Esophagus squamous epithelium (tissue), 5 donors: ENCODE results near the gene C10orf67. TPM values are rescaled to one million over a fixed set of nuclear protein-coding genes. Genes with fewer than 3 reads are reported as not detected.
"Not testable (repeated sequence)": the region's sequence is repeated elsewhere in the genome, so short reads cannot be mapped to it uniquely, and the experiment has no call there.

Source experiments
- DNase-seq: peaks from one replicate; lab custom pipeline; 2025; lab: John Stamatoyannopoulos, UW
- H3K27ac ChIP-seq, 4 donors: fragments of 200-600 bp; sonication (generic); one replicate each; pipeline ENCODE4 v1.5.1; 2016 to 2019; ENCODE audit warnings: mild to moderate bottlenecking in 1 of 4
- H3K27me3 ChIP-seq, 4 donors: fragments of 200-600 bp; sonication (generic); 1 replicate in 3 of 4; 2 replicates in 1 of 4; pipeline versions ENCODE4 v1.5.1 to v1.6.0; 2017 to 2021; ENCODE audit warnings: antibody characterized with exemption in 1 of 4
- H3K36me3 ChIP-seq, 3 donors: fragments of 200-600 bp; sonication (generic); one replicate each; pipeline ENCODE4 v1.5.1; 2016 to 2019
- H3K4me1 ChIP-seq, 3 donors: fragments of 200-600 bp; sonication (generic); one replicate each; pipeline ENCODE4 v1.5.1; 2017 to 2019
- H3K4me3 ChIP-seq, 4 donors: fragments of 200-600 bp; sonication (generic); 1 replicate in 3 of 4; 2 replicates in 1 of 4; pipeline ENCODE4 v1.5.1; 2016 to 2019; ENCODE audit warnings: mild to moderate bottlenecking in 2 of 4, moderate library complexity in 1 of 4
- H3K9me3 ChIP-seq, 3 donors: fragments of 200-600 bp; sonication (generic); one replicate each; pipeline ENCODE4 v1.5.1; 2016 to 2019
- POLR2A ChIP-seq, 4 donors: fragments of 450-650 bp; IDR thresholded peaks; one replicate each; pipeline ENCODE4 v1.6.1; 2017; ENCODE audit warnings: antibody characterized with exemption in 4 of 4, mild to moderate bottlenecking in 4 of 4, moderate library complexity in 3 of 4
- WGBS, 2 donors: methylation state at CpG; one replicate each; pipeline ENCODE4 v1.1.5; 2018; 5-methylcytosine and 5-hydroxymethylcytosine counted together
- intact Hi-C: fragments of 100-400 bp; cut with DNase I; formaldehyde crosslinking; loops from one replicate; pipeline ENCODE4 v1.15.0; 2022
- total RNA-seq, 4 donors: library from RNA; depleted of rRNA; stranded (reverse); fragments of >200 nt; gene quantifications; one replicate each; pipeline ENCODE4 v1.1.0, GENCODE V29; 2016
- TF ChIP-seq, protein P1 (sequence below), 6 experiments: fragments of 450-650 bp in 4 of 6; fragments of 200-600 bp in 2 of 6; sonication (generic) in 2 of 6; IDR thresholded peaks; one replicate each; pipeline ENCODE4 v1.5.1; 2016 to 2019; ENCODE audit warnings: antibody characterized with exemption in 6 of 6, mild to moderate bottlenecking in 4 of 6, moderate library complexity in 4 of 6
- donor health status: DM: yes; HTN: yes; CAD: no.

The C10orf67 gene
- total RNA-seq, 4 donors from 2014 or later = 0.18 to 0.27 TPM; not detected in 2

DNA sequence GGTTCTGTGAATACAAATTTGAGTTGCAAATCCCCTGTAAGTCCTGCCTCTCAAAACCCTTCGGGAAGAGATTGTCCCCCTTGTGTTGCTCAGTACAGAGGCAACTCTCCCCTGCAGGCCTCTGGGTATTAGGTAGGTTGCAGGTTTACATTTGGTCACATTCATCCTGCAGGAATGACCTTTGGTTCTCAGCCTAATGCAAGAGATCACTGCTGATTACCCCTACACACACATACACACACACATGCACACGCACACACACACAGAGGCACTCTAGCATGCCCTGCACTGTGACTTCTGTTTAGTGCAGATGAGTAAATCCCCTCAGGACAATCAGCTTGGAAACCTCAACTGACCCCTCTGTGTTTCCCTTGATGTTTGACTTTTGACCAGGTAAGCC lies 69.2 kb downstream of the C10orf67 start:
- no peak for DNase-seq
- 45 to 77% methylated on average over 2 of the region's 2 CpGs for WGBS, 2 donors
- Histone ChIP-seq H3K27me3 (peaks cover 0 to 12% (median 0%) of the 10 kb centered on the region in 4 donors), H3K9me3 (peaks cover 0 to 37% (median 4%) of the 10 kb centered on the region in 3 donors), H3K36me3 (no peaks in the 10 kb centered on the region), H3K27ac (no peak overlapping the region), H3K4me1 (no peaks in the 10 kb centered on the region), H3K4me3 (no peak overlapping the region)
- TF ChIP-seq, protein P1, sequence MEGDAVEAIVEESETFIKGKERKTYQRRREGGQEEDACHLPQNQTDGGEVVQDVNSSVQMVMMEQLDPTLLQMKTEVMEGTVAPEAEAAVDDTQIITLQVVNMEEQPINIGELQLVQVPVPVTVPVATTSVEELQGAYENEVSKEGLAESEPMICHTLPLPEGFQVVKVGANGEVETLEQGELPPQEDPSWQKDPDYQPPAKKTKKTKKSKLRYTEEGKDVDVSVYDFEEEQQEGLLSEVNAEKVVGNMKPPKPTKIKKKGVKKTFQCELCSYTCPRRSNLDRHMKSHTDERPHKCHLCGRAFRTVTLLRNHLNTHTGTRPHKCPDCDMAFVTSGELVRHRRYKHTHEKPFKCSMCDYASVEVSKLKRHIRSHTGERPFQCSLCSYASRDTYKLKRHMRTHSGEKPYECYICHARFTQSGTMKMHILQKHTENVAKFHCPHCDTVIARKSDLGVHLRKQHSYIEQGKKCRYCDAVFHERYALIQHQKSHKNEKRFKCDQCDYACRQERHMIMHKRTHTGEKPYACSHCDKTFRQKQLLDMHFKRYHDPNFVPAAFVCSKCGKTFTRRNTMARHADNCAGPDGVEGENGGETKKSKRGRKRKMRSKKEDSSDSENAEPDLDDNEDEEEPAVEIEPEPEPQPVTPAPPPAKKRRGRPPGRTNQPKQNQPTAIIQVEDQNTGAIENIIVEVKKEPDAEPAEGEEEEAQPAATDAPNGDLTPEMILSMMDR (IDR thresholded peaks at IDR 0.05) = no peak
- intact Hi-C loops = no loop called here

DNA sequence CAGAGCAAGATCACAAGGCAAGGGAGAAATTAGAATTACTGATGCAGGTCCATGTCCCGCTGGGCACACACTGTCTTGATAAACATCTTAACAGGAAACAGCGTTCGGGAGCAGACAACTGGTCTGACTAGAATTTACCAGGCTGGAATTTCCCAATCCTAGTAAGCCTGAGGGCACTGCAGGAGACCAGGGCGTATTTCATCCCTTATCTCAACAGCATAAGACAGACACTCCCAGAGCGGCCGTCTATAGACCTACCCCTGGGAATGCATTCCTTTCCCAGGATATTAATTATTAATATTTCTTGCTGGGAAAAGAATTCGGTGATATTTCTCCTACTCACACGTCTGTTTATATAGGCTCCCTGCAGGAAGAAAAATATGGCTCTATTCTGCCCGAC lies 70.4 kb downstream of the C10orf67 start:
- DNase-seq, H3K36me3 ChIP-seq, H3K27me3 ChIP-seq, H3K4me3 ChIP-seq, H3K27ac ChIP-seq, intact Hi-C loops, H3K4me1 ChIP-seq: not testable (repeated sequence)
- H3K9me3 ChIP-seq = peaks cover 0 to 42% (median 4%) of the 10 kb centered on the region in 3 donors
- WGBS, 2 donors = 84 to 90% methylated on average over 9 of the region's 9 CpGs

DNA sequence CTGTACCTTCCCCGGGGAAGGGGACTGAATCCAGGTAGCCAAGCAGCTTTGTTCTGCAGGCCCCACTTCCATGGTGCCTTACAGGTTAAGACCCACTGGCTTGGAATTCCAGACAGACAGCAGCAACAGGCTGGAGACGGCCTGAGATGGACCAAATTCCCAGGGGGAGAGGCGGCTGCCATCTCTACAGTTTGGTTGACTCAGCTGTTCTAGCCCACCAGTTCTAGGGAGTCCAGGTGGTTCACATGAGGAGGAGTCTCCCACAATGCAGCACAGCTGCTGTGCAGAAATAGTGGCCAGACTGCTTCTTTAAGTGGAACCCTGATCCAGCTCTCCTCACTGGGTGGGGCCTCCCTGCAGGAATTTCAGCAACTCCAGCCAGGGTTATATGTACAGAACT lies 74.1 kb downstream of the C10orf67 start:
- H3K27me3 ChIP-seq = no peaks in the 10 kb centered on the region
- no CpG with 5 or more reads among the region's 3 CpGs for WGBS, 2 donors

DNA sequence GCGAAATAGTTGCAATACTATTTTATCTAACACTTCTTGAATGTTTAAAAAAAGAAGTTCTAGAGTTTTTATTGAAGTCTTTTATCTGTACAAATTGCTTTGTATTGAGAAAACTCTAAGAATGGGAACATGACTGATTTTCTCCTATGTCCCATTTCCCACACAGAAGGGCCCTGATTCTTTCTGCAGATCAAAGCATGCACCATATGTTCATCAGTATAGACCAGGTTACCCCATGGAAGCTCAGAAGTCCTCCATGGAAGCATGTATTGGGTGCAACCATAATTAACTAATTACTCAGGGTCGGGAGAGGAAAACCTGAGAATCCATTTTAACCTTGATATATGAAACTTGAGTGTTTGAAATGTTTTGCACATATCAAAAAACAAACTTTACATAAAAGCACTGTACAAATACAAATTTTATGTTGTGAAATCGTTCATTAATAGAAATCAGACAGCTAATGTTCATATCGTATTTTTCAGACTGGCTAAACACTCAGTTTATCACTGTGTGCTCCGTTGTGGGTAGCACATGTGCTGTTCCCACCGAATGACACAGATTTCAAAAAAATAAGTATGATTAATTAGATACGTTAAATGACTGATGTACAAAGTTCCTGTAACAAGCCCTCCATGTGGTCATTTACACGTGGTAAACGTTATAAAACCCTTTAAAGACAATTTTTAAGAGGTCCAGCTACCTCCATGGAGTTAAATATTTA lies 81.0 kb downstream of the C10orf67 start:
- TF ChIP-seq, protein P1 (IDR thresholded peaks at IDR 0.05) = no peak
- TF ChIP-seq POLR2A (IDR thresholded peaks at IDR 0.05) = no peak
- no peak for DNase-seq
- Histone ChIP-seq H3K9me3 (no peaks in the 10 kb centered on the region), H3K27me3 (no peaks in the 10 kb centered on the region), H3K27ac (no peak overlapping the region), H3K4me1 (no peaks in the 10 kb centered on the region), H3K36me3 (no peaks in the 10 kb centered on the region), H3K4me3 (no peak overlapping the region)
- intact Hi-C loops = no loop called here
- 57 to 64% methylated on average over 9 of the region's 9 CpGs for WGBS, 2 donors

More for the DNA sequence above, 74.1 kb downstream of the C10orf67 start:
- no peak overlapping the region for H3K4me3 ChIP-seq
- no peaks in the 10 kb centered on the region for H3K4me1 ChIP-seq
- peaks cover 0 to 39% (median 4%) of the 10 kb centered on the region in 3 donors for H3K9me3 ChIP-seq
- TF ChIP-seq POLR2A (IDR thresholded peaks at IDR 0.05) = no peak
- no peaks in the 10 kb centered on the region for H3K36me3 ChIP-seq
- no peak for DNase-seq
- no peak overlapping the region for H3K27ac ChIP-seq
- intact Hi-C loops = no loop called here

DNA sequence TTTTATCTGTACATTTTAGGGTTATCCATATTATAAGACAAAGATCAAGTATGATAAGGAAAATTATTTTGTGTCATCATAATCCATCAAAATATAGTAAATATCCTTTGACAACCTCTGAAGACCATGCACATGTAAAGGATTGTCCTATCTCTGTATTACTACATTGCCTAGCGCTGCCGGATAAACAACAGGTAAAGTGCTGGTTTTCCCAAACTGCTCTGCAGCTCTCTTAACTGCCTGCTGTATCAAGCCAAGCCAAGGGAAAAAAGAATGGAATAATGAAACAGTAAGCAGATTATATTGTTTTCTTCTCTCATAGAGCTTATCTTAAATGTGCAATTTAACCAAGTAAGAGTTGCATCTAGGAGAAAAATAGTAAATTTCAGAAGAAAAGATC lies 81.7 kb downstream of the C10orf67 start:
- WGBS, 2 donors = 83 to 100% methylated on average over 2 of the region's 2 CpGs
- H3K27me3 ChIP-seq = no peaks in the 10 kb centered on the region
- no peaks in the 10 kb centered on the region for H3K9me3 ChIP-seq
- TF ChIP-seq POLR2A (IDR thresholded peaks at IDR 0.05) = no peak
- TF ChIP-seq, protein P1 (IDR thresholded peaks at IDR 0.05) = no peak
- H3K27ac ChIP-seq = no peak overlapping the region
- H3K36me3 ChIP-seq = no peaks in the 10 kb centered on the region
- DNase-seq = no peak
- no peak overlapping the region for H3K4me3 ChIP-seq
- H3K4me1 ChIP-seq = no peaks in the 10 kb centered on the region
- intact Hi-C loops = no loop called here

DNA sequence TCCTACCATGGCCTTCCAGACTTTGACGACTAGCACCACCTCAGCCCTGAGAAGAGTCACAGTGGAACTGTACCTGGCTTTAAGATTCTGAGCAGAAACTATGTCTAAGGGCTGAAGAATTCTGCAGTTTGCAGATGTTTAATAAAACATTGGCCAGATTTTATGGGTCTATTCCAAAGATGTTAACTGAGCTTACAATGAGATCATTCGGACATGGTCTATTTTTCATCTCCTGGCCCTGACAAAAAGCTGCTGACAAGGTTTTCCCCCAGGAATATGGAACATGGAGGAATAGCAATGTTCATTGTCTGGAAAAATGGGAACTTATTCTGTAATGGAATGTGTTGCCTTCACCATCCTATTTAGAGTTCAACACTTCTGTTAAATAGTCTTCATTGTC lies 86.1 kb downstream of the C10orf67 start:
- no peak overlapping the region for H3K27ac ChIP-seq
- 47 to 67% methylated on average over 1 to 2 of the region's 2 CpGs for WGBS, 2 donors
- TF ChIP-seq, protein P1 (IDR thresholded peaks at IDR 0.05) = no peak
- no peak for TF ChIP-seq POLR2A (IDR thresholded peaks at IDR 0.05)
- no peak for DNase-seq
- H3K4me1 ChIP-seq = no peaks in the 10 kb centered on the region
- H3K27me3 ChIP-seq = peaks cover 0 to 5% (median 0%) of the 10 kb centered on the region in 4 donors
- intact Hi-C loops = no loop called here
- no peaks in the 10 kb centered on the region for H3K36me3 ChIP-seq
- H3K9me3 ChIP-seq = no peaks in the 10 kb centered on the region
- H3K4me3 ChIP-seq = no peak overlapping the region
